HS-27A (cell line): Measurements from ENCODE around the gene ALPP.
"Not testable (repeated sequence)": the region's sequence is repeated elsewhere in the genome, so short reads cannot be mapped to it uniquely, and the experiment has no call there.

Experiments
- DNase-seq: peaks from one replicate; pipeline ENCODE4 v3.0.0-alpha.2; 2012; ENCODE audit warnings: low read depth, missing footprints

The ALPP gene

GRCh38 chr2:232378735-232379151 is at the start of gene ALPP:
TSS of gene ALPP (plus strand) at chr2:232378751. CDS start at chr2:232378803, 52 bp downstream.
- not testable (repeated sequence) for DNase-seq

GRCh38 chr2:232329716-232330067 is 48.9 kb upstream of the ALPP start:
- DNase-seq = no peak

GRCh38 chr2:232330068-232330999 is 48.2 kb upstream of the ALPP start:
- no peak for DNase-seq

GRCh38 chr2:232331061-232331460 is 47.5 kb upstream of the ALPP start:
- DNase-seq = not testable (repeated sequence)

GRCh38 chr2:232331641-232332040 is 46.9 kb upstream of the ALPP start:
- DNase-seq = not testable (repeated sequence)

GRCh38 chr2:232332244-232332939 is 46.2 kb upstream of the ALPP start:
- not testable (repeated sequence) for DNase-seq

- no peak for DNase-seq
Measured at GRCh38 chr2:232332940-232333259, 45.7 kb upstream of the ALPP start.

- no peak for DNase-seq
Measured at GRCh38 chr2:232333361-232334135, 45.0 kb upstream of the ALPP start.

- not testable (repeated sequence) for DNase-seq
Measured at GRCh38 chr2:232334136-232334884, 44.2 kb upstream of the ALPP start.

GRCh38 chr2:232334885-232335205 is 43.7 kb upstream of the ALPP start:
- not testable (repeated sequence) for DNase-seq

GRCh38 chr2:232335206-232335858 is 43.2 kb upstream of the ALPP start:
- DNase-seq = not testable (repeated sequence)

GRCh38 chr2:232335859-232336215 is 42.7 kb upstream of the ALPP start:
- no peak for DNase-seq

- no peak for DNase-seq
Measured at GRCh38 chr2:232336241-232336736, 42.3 kb upstream of the ALPP start.

GRCh38 chr2:232336981-232337720 is 41.4 kb upstream of the ALPP start:
- no peak for DNase-seq

GRCh38 chr2:232338094-232338758 is 40.3 kb upstream of the ALPP start:
- not testable (repeated sequence) for DNase-seq

- DNase-seq = no peak
Measured at GRCh38 chr2:232338759-232339106, 39.8 kb upstream of the ALPP start.

- no peak for DNase-seq
Measured at GRCh38 chr2:232339121-232340081, 39.1 kb upstream of the ALPP start.

GRCh38 chr2:232340171-232340935 is 38.2 kb upstream of the ALPP start:
- no peak for DNase-seq
